ENCODE results near the gene NXPH2.

DNA sequence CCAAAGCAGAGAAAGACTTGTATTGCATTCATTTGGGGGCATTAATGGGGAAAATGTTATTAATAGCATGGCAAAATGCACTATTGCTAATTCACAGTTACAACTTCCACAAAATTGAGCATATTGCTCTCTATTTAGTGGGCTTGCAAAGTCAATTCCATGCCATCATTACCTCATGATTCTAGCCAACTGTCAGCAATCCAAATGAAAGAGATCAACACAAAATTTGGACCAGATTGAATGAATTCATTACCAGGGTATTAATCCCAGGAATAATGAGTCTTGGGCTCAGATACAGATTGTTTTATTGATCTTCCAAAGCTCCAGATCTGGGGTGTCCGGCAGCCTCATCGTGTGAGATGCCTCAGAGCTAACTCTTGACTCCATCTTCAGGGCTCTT is 38.3 kb downstream of the NXPH2 start:
- no peak for TF ChIP-seq POLR2A (IDR thresholded peaks at IDR 0.05)
- TF ChIP-seq CTCF (IDR thresholded peaks at IDR 0.05 in 8 of 11, conservative IDR thresholded peaks at IDR 0.05 in 3 of 11) = no peak

All from spleen (tissue), 7 donors.